Measurements from ENCODE around the gene ALG3.
"Not testable (repeated sequence)": the region's sequence is repeated elsewhere in the genome, so short reads cannot be mapped to it uniquely, and the experiment has no call there.

Gene ALG3

GRCh38 chr3:184248454-184249411 lies at the start of gene ALG3:
ALG3 (minus strand) TSS chr3:184248962; CDS start chr3:184248940, 22 bp downstream.
- DNase-seq (ENCODE audit: low read depth in 1 of 2, low spot score in 1 of 2), result peak; percentile 74 to 83

DNA sequence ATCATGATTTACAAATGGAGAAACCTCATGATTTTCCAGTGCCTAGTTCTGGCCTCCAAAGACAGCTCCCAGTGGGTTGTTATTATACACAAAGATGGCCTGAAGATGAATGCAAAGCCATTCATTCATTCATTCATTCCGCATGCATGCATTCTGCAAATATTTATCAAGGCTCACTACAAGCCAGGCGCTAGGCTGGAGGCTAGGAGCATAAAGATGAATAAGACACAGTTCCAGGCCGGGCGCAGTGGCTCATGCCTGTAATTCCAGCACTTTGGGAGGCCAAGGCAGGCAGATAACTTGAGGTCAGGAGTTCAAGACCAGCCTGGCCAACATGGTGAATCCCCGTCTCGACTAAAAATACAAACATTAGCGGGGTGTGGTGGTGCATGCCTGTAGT lies 47.9 kb upstream of the ALG3 start:
- no peak for DNase-seq (ENCODE audit: low read depth in 1 of 2, low spot score in 1 of 2)

- no peak for DNase-seq (ENCODE audit: low read depth in 1 of 2, low spot score in 1 of 2)
These were observed 47.0 kb upstream of the ALG3 start for GRCh38 chr3:184295771-184296170.

- no peak for DNase-seq (ENCODE audit: low read depth in 1 of 2, low spot score in 1 of 2)
These were observed 43.1 kb upstream of the ALG3 start for GRCh38 chr3:184291738-184292445.

- no peak for DNase-seq (ENCODE audit: low read depth in 1 of 2, low spot score in 1 of 2)
These were observed 42.4 kb upstream of the ALG3 start for GRCh38 chr3:184291044-184291737.

DNA sequence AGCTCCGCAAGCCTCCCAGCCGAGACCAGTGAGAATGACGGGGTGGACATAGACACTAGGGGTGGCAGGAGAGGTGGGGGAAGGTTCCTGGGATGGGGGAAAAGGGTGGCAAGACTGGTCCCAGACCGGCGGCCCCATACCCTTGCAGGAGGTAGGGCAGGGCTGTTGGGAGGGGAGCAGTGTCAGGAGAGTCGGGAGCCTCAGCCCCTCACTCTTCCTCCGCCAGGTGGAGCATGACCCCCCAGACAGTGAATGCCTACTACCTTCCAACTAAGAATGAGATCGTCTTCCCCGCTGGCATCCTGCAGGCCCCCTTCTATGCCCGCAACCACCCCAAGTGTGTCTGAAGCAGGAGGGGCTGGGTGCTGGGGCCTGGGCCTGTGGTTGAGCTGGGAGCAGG lies 41.6 kb upstream of the ALG3 start:
- no peak for DNase-seq (ENCODE audit: low read depth in 1 of 2, low spot score in 1 of 2)

DNA sequence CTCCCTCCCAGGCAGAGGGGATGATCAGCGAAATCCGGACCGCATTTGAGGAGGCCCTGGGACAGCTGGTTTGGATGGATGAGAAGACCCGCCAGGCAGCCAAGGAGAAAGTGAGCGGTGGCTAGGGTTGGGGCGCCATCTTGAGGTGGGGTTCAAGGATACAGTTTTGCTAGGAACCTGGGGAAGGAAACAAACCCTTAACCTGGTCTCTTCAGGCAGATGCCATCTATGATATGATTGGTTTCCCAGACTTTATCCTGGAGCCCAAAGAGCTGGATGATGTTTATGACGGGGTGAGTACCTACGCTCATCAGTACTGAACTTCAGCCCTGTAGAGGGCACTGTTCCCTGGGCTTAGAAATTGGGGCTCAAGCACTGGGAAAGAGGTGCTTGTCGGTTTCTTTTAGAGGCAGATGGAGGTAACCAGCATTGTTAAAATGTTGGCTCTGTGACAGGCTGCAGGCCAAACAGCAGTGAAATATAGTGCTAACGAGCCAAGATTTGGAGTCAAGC lies 40.7 kb upstream of the ALG3 start:
- peak; percentile 18 to 55 for DNase-seq (ENCODE audit: low read depth in 1 of 2, low spot score in 1 of 2)

- DNase-seq (ENCODE audit: low read depth in 1 of 2, low spot score in 1 of 2), result no peak
These were observed 35.9 kb upstream of the ALG3 start for GRCh38 chr3:184284696-184285095.

GRCh38 chr3:184283681-184284080 lies 34.9 kb upstream of the ALG3 start:
- DNase-seq (ENCODE audit: low read depth in 1 of 2, low spot score in 1 of 2), result no peak

- no peak for DNase-seq (ENCODE audit: low read depth in 1 of 2, low spot score in 1 of 2)
These were observed 34.2 kb upstream of the ALG3 start for GRCh38 chr3:184282941-184283340.

- DNase-seq (ENCODE audit: low read depth in 1 of 2, low spot score in 1 of 2), result no peak
These were observed 28.6 kb upstream of the ALG3 start for GRCh38 chr3:184277366-184277765.

GRCh38 chr3:184275961-184276910 lies 27.5 kb upstream of the ALG3 start, which contains the start of gene ECE2:
ECE2 (plus strand) TSS chr3:184276022; CDS start chr3:184276154, 132 bp downstream.
- no peak for DNase-seq (ENCODE audit: low read depth in 1 of 2, low spot score in 1 of 2)

DNA sequence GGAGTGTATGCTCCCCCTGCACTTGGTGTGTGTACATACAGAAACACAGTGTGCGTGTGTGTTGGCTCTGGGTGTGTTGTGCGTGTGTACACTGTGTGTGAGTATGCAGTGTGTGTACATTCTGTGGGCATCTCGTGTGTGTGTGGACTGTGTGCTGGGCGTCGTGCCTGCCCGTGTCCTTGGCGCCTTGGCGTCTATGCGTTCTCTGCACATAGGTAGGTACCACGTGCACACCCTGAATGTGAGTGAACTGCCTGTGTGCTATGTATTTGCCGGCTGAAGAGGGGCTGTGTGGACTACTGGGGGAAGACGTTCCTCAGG lies 26.6 kb upstream of the ALG3 start:
- DNase-seq (ENCODE audit: low read depth in 1 of 2, low spot score in 1 of 2), result no peak

DNA sequence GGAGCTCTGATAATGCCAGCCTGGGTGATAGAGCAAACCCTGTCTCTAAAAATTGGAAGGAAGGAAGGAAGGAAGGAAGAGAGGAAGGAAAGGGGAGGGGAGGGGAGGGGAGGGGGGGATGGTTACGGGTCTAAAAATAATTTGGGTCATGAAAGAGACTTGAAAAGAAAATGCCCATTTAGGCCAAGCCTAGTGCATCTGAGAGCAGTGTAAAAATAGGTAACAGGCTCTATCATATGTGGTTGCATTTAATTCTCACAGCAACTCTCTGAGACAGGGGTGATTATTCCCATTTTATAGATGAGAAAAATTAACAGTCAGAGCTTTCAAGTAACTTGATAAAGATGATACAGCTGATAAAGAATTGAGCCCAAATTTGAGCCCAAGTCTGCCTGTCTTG lies 23.5 kb upstream of the ALG3 start:
- no peak for DNase-seq (ENCODE audit: low read depth in 1 of 2, low spot score in 1 of 2)

GRCh38 chr3:184267249-184267648 lies 18.5 kb upstream of the ALG3 start:
- not testable (repeated sequence) for DNase-seq (ENCODE audit: low read depth in 1 of 2, low spot score in 1 of 2)

GRCh38 chr3:184262764-184263179 lies 14.0 kb upstream of the ALG3 start:
- no peak for DNase-seq (ENCODE audit: low read depth in 1 of 2, low spot score in 1 of 2)

GRCh38 chr3:184261854-184262763 lies 13.3 kb upstream of the ALG3 start:
- no peak for DNase-seq (ENCODE audit: low read depth in 1 of 2, low spot score in 1 of 2)

DNA sequence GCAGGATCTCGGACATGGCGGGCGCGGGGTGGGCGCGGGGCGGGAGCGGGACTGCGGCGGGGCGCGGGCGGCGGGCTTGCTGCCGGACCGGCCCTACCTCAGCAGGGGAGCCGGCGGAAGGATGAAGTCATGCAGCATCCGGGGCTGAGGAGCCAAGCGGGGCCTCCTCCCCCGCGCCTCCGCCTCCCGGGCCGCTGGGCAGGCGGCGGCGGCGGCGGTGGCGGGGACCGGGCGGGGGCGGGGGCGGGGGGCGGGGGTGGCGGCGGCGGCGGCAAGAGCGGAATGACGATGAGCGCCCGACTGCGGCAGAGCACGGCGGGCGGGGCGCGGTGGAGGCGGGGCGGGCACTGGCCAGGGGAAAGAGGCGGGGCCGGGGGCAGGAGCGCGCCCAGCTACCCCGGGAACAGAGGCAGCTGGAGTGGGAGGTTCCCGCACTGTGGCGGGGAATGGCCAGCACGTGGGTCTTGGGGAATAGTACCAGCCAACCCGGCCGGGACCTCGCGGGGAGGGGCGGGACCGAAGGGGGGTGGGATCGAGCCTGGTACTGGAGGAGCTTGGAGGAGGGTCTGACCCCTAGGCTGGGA lies 12.6 kb upstream of the ALG3 start, which contains the start of gene CAMK2N2:
TSS of gene CAMK2N2 (minus strand) at position 284 of the 584 bp plus-strand sequence. CDS start at position 16, 268 bp downstream.
- DNase-seq (ENCODE audit: low read depth in 1 of 2, low spot score in 1 of 2), result no peak
